SK-N-SH treated with all-trans-retinoic acid at 6 μM for 48 hours (cell line): ENCODE data around the gene ASPHD1.

Experiments
- ATAC-seq: fragments of 200-7000 bp; cut with Tn5 transposase; 3 replicates; pipeline ENCODE4 v1.9.1; 2020; ENCODE audit warnings: mild to moderate bottlenecking, moderate library complexity
- BACH2 ChIP-seq: fragments of 250-450 bp; sonication (Bioruptor Pico); IDR thresholded peaks from 2 replicates; pipeline ENCODE4 v1.9.0; 2021; ENCODE audit warnings: mild to moderate bottlenecking, borderline replicate concordance
- CSDC2 ChIP-seq: fragments of 250-450 bp; sonication (Bioruptor Pico); IDR thresholded peaks from 2 replicates; pipeline ENCODE4 v1.5.0; 2020; ENCODE audit warnings: mild to moderate bottlenecking, moderate library complexity
- ESRRG ChIP-seq: fragments of 250-450 bp; sonication (Bioruptor Pico); IDR thresholded peaks from 2 replicates; pipeline ENCODE4 v1.6.1; 2021; ENCODE audit warnings: mild to moderate bottlenecking
- GLIS3 ChIP-seq: fragments of 250-450 bp; sonication (Bioruptor Pico); IDR thresholded peaks from 2 replicates; pipeline ENCODE4 v1.5.0; 2020; ENCODE audit warnings: mild to moderate bottlenecking, moderate library complexity
- ISL1 ChIP-seq: fragments of 250-450 bp; sonication (Bioruptor Pico); IDR thresholded peaks from 2 replicates; pipeline ENCODE4 v2.1.2; 2022; ENCODE audit warnings: mild to moderate bottlenecking, moderate library complexity
- OSR1 ChIP-seq: fragments of 250-450 bp; sonication (Bioruptor Pico); IDR thresholded peaks from 2 replicates; pipeline ENCODE4 v1.8.0; 2022; ENCODE audit warnings: moderate library complexity, mild to moderate bottlenecking, inconsistent platforms
- PPARA ChIP-seq: fragments of 250-450 bp; sonication (Bioruptor Pico); IDR thresholded peaks from 2 replicates; pipeline ENCODE4 v1.5.0; 2020; ENCODE audit warnings: mild to moderate bottlenecking, borderline replicate concordance
- RARB ChIP-seq: fragments of 250-450 bp; sonication (Bioruptor Pico); IDR thresholded peaks from 2 replicates; pipeline ENCODE4 v1.8.0; 2021; ENCODE audit warnings: mild to moderate bottlenecking, moderate library complexity
- SNAI2 ChIP-seq: fragments of 250-450 bp; sonication (Bioruptor Pico); IDR thresholded peaks from 2 replicates; pipeline ENCODE4 v1.5.0; 2020; ENCODE audit warnings: mild to moderate bottlenecking, moderate library complexity
- TCF4 ChIP-seq: fragments of 250-450 bp; sonication (Bioruptor Pico); IDR thresholded peaks from 2 replicates; pipeline ENCODE4 v1.8.0; 2021; ENCODE audit warnings: mild to moderate bottlenecking, moderate library complexity, borderline replicate concordance
- TOX ChIP-seq: fragments of 250-450 bp; sonication (Bioruptor Pico); IDR thresholded peaks from 2 replicates; pipeline ENCODE4 v1.8.0; 2021; ENCODE audit warnings: mild to moderate bottlenecking, moderate library complexity, borderline replicate concordance
- ZC3H10 ChIP-seq: fragments of 250-450 bp; sonication (Bioruptor Pico); IDR thresholded peaks from 2 replicates; pipeline ENCODE4 v1.5.1; 2021; ENCODE audit warnings: mild to moderate bottlenecking, moderate library complexity
- ZFP3 ChIP-seq: fragments of 250-450 bp; sonication (Bioruptor Pico); IDR thresholded peaks from 2 replicates; pipeline ENCODE4 v1.5.0; 2020; ENCODE audit warnings: mild to moderate bottlenecking, moderate library complexity
- ZFP30 ChIP-seq: fragments of 450-650 bp; formaldehyde crosslinking; IDR thresholded peaks from 2 replicates; pipeline ENCODE4 v1.5.0; 2022; ENCODE audit warnings: mild to moderate bottlenecking, moderate library complexity
- ZNF565 ChIP-seq: fragments of 450-650 bp; formaldehyde crosslinking; conservative IDR thresholded peaks from 2 replicates; pipeline ENCODE4 v1.5.0; 2020; ENCODE audit warnings: low read depth, mild to moderate bottlenecking, moderate library complexity
- ZNF70 ChIP-seq: fragments of 450-650 bp; formaldehyde crosslinking; IDR thresholded peaks from 2 replicates; pipeline ENCODE4 v1.5.0; 2020; ENCODE audit warnings: mild to moderate bottlenecking, moderate library complexity
- ZNF8 ChIP-seq: fragments of 450-650 bp; formaldehyde crosslinking; IDR thresholded peaks from 2 replicates; pipeline ENCODE4 v1.5.0; 2020; ENCODE audit warnings: mild to moderate bottlenecking, moderate library complexity
- TF ChIP-seq, protein P1 (sequence below): fragments of 250-450 bp; sonication (Bioruptor Pico); IDR thresholded peaks from 2 replicates; pipeline ENCODE4 v1.5.1; 2020; ENCODE audit warnings: low read depth, mild to moderate bottlenecking, moderate library complexity
- TF ChIP-seq, protein P2 (sequence below): fragments of 250-450 bp; sonication (Bioruptor Pico); IDR thresholded peaks from 2 replicates; pipeline ENCODE4 v1.8.0; 2020; ENCODE audit warnings: mild to moderate bottlenecking, moderate library complexity, borderline replicate concordance
- TF ChIP-seq, protein P3 (sequence below): fragments of 250-450 bp; sonication (Bioruptor Pico); IDR thresholded peaks from 2 replicates; pipeline ENCODE4 v1.5.0; 2020; ENCODE audit warnings: mild to moderate bottlenecking, moderate library complexity
- TF ChIP-seq, protein P4 (sequence below): fragments of 250-450 bp; sonication (Bioruptor Pico); IDR thresholded peaks from 2 replicates; pipeline ENCODE4 v1.5.1; 2021; ENCODE audit warnings: mild to moderate bottlenecking, moderate library complexity
- TF ChIP-seq, protein P5 (sequence below): fragments of 250-450 bp; sonication (Bioruptor Pico); IDR thresholded peaks from 2 replicates; pipeline ENCODE4 v1.8.0; 2021; ENCODE audit warnings: low read depth, mild to moderate bottlenecking, moderate library complexity, borderline replicate concordance

The ASPHD1 gene

DNA sequence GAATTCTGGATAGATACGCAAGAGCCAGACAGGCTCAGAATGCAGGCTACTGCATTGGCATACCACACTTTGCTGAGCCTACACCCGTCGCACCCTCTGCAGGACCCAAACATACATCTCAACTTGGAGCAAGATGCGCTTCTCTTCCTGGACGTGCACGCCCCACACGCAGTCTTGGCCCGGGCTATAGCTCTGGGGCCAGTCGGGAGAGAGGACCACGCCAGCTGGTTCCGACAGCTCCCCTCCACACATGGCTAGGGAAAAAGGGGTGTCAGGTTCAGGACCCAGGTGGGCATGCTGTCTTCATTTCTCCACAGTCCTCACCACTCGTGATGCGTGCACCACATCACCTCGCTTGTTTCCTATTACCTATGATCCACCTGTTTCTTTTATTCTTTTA is 22.1 kb upstream of the ASPHD1 start:
- ATAC-seq, result no peak
- no peak for TF ChIP-seq GLIS3 (CRISPR knock-in tag)
- no peak for TF ChIP-seq TCF4 (CRISPR knock-in tag)
- TF ChIP-seq ESRRG (CRISPR knock-in tag), result no peak
- TF ChIP-seq ZFP30 (CRISPR knock-in tag), result no peak
- no peak for TF ChIP-seq TOX
- no peak for TF ChIP-seq BACH2 (CRISPR knock-in tag)
- TF ChIP-seq CSDC2, result no peak
- TF ChIP-seq, protein P1, sequence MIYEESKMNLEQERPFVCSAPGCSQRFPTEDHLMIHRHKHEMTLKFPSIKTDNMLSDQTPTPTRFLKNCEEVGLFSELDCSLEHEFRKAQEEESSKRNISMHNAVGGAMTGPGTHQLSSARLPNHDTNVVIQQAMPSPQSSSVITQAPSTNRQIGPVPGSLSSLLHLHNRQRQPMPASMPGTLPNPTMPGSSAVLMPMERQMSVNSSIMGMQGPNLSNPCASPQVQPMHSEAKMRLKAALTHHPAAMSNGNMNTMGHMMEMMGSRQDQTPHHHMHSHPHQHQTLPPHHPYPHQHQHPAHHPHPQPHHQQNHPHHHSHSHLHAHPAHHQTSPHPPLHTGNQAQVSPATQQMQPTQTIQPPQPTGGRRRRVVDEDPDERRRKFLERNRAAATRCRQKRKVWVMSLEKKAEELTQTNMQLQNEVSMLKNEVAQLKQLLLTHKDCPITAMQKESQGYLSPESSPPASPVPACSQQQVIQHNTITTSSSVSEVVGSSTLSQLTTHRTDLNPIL (CRISPR knock-in tag), result no peak

DNA sequence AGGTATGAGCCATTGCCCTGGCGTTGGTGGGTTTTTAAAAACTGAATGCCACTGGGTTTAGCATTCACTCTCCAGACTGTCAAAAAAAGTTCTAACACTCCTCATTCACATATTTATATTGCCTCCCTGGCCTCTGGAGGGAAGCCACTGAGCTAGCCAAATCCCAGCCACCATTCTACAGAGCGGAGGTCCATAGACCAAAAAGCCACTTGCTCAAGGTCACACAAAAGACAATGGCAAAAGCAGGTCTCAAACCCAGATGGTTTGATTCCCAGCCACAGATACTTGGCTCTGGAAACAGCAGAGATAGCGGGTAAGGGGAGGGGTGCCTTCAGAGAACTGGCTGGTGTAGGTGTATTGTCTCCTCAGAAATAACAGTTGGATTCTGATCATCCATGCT is 19.2 kb upstream of the ASPHD1 start:
- ATAC-seq, result no peak
- TF ChIP-seq, protein P2, sequence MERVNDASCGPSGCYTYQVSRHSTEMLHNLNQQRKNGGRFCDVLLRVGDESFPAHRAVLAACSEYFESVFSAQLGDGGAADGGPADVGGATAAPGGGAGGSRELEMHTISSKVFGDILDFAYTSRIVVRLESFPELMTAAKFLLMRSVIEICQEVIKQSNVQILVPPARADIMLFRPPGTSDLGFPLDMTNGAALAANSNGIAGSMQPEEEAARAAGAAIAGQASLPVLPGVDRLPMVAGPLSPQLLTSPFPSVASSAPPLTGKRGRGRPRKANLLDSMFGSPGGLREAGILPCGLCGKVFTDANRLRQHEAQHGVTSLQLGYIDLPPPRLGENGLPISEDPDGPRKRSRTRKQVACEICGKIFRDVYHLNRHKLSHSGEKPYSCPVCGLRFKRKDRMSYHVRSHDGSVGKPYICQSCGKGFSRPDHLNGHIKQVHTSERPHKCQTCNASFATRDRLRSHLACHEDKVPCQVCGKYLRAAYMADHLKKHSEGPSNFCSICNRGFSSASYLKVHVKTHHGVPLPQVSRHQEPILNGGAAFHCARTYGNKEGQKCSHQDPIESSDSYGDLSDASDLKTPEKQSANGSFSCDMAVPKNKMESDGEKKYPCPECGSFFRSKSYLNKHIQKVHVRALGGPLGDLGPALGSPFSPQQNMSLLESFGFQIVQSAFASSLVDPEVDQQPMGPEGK, result no peak
- no peak for TF ChIP-seq TOX
- no peak for TF ChIP-seq ESRRG (CRISPR knock-in tag)
- TF ChIP-seq OSR1 (CRISPR knock-in tag), result no peak
- no peak for TF ChIP-seq ZNF565 (CRISPR knock-in tag)
- TF ChIP-seq, protein P3, sequence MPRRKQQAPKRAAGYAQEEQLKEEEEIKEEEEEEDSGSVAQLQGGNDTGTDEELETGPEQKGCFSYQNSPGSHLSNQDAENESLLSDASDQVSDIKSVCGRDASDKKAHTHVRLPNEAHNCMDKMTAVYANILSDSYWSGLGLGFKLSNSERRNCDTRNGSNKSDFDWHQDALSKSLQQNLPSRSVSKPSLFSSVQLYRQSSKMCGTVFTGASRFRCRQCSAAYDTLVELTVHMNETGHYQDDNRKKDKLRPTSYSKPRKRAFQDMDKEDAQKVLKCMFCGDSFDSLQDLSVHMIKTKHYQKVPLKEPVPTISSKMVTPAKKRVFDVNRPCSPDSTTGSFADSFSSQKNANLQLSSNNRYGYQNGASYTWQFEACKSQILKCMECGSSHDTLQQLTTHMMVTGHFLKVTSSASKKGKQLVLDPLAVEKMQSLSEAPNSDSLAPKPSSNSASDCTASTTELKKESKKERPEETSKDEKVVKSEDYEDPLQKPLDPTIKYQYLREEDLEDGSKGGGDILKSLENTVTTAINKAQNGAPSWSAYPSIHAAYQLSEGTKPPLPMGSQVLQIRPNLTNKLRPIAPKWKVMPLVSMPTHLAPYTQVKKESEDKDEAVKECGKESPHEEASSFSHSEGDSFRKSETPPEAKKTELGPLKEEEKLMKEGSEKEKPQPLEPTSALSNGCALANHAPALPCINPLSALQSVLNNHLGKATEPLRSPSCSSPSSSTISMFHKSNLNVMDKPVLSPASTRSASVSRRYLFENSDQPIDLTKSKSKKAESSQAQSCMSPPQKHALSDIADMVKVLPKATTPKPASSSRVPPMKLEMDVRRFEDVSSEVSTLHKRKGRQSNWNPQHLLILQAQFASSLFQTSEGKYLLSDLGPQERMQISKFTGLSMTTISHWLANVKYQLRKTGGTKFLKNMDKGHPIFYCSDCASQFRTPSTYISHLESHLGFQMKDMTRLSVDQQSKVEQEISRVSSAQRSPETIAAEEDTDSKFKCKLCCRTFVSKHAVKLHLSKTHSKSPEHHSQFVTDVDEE (CRISPR knock-in tag), result no peak
- no peak for TF ChIP-seq CSDC2
- no peak for TF ChIP-seq ISL1 (CRISPR knock-in tag)
- no peak for TF ChIP-seq SNAI2 (CRISPR knock-in tag)
- TF ChIP-seq TCF4 (CRISPR knock-in tag), result no peak
- TF ChIP-seq, all 23 proteins: peak for 0

DNA sequence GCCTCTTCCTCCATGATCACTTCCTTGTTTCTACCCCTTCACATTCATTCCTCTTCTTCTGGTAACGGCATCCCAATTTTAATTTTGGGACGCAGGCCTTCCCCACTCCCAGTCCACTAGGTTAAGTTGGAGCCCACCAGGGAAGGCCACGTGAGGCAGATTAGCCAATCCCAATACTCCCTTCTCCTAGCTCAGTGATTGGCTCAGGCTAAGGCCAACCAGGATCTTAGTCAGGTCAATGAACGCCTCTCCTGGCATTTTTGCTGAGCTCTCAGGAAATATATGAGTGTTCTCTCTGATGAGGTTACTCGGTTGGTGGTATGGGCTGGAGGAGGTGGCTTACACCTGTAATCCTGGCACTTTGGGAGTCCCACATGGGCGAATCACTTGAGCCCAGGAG is 16.3 kb upstream of the ASPHD1 start:
- TF ChIP-seq TOX (no peak), CSDC2 (no peak), ZNF565 (CRISPR knock-in tag) (no peak), ZNF70 (no peak), OSR1 (CRISPR knock-in tag) (no peak), PPARA (CRISPR knock-in tag) (no peak), ZFP3 (CRISPR knock-in tag) (no peak), GLIS3 (CRISPR knock-in tag) (no peak), RARB (CRISPR knock-in tag) (no peak), ESRRG (CRISPR knock-in tag) (no peak), ZNF8 (CRISPR knock-in tag) (no peak), TCF4 (CRISPR knock-in tag) (no peak), ZC3H10 (CRISPR knock-in tag) (no peak), BACH2 (CRISPR knock-in tag) (no peak), ZFP30 (CRISPR knock-in tag) (no peak)
- TF ChIP-seq, protein P1 (CRISPR knock-in tag), result no peak
- TF ChIP-seq, protein P4, sequence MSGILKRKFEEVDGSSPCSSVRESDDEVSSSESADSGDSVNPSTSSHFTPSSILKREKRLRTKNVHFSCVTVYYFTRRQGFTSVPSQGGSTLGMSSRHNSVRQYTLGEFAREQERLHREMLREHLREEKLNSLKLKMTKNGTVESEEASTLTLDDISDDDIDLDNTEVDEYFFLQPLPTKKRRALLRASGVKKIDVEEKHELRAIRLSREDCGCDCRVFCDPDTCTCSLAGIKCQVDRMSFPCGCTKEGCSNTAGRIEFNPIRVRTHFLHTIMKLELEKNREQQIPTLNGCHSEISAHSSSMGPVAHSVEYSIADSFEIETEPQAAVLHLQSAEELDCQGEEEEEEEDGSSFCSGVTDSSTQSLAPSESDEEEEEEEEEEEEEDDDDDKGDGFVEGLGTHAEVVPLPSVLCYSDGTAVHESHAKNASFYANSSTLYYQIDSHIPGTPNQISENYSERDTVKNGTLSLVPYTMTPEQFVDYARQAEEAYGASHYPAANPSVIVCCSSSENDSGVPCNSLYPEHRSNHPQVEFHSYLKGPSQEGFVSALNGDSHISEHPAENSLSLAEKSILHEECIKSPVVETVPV (CRISPR knock-in tag), result no peak
- TF ChIP-seq, protein P3 (CRISPR knock-in tag), result no peak
- TF ChIP-seq, protein P5, sequence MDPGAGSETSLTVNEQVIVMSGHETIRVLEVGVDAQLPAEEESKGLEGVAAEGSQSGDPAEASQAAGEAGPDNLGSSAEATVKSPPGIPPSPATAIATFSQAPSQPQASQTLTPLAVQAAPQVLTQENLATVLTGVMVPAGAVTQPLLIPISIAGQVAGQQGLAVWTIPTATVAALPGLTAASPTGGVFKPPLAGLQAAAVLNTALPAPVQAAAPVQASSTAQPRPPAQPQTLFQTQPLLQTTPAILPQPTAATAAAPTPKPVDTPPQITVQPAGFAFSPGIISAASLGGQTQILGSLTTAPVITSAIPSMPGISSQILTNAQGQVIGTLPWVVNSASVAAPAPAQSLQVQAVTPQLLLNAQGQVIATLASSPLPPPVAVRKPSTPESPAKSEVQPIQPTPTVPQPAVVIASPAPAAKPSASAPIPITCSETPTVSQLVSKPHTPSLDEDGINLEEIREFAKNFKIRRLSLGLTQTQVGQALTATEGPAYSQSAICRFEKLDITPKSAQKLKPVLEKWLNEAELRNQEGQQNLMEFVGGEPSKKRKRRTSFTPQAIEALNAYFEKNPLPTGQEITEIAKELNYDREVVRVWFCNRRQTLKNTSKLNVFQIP (CRISPR knock-in tag), result no peak
- TF ChIP-seq, protein P2, result no peak

More for the DNA sequence above, 16.3 kb upstream of the ASPHD1 start:
- ATAC-seq, result no peak
